Measurements from ENCODE around the gene SMIM10L2A.
"Not testable (repeated sequence)": the region's sequence is repeated elsewhere in the genome, so short reads cannot be mapped to it uniquely, and the experiment has no call there.

Gene SMIM10L2A

DNA sequence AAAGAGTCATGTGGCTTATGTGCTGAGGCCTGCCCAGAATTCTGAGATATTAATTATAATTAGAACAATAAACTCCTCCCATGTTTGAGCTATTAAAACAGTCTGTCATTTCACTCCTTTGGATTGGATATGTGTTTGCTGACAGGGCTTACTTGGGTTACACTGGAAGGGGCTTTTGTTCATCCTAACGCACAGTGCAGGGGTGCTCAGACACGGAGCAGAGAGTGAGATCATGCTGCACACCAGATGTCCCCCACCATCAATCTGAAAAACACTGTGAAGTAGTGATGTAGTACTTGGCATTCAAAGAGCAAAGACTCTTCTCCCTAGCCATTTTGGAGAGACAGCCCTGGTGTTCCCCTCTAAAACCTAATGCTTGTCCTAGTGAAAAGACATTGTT lies 24.1 kb upstream of the SMIM10L2A start:
- no peak for DNase-seq (ENCODE audit: low read depth in 1 of 2, low spot score in 1 of 2)
- in situ Hi-C loops (cut with HindIII; ENCODE audit: low pct_unique_long_range_greater_than_20kb, low sequenced_read_pairs), result no loop called here
- no peak for TF ChIP-seq JUND (IDR thresholded peaks at IDR 0.05; ENCODE audit: low read depth)

DNA sequence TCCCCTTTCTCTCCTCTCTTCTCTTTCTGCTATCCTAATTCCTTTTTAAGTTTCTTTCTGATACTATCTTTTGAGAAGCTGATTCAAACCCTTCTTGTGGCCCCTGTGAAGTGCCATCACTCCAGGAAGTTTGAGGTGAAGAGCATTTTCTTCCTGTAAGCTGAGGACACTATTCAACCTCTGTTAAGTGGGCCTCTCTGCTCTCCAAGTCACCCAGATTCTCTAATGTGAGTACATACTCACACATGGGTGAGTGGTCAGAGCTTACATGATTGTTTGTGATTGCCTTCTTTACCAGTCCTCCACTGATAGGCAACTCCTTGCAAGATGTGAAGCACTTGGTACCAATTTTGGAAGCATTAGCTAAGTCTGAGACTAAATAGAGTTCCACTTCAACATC lies 18.4 kb upstream of the SMIM10L2A start:
- in situ Hi-C loops (cut with HindIII; ENCODE audit: low pct_unique_long_range_greater_than_20kb, low sequenced_read_pairs), result no loop called here
- DNase-seq (ENCODE audit: low read depth in 1 of 2, low spot score in 1 of 2), result no peak
- no peak for TF ChIP-seq JUND (IDR thresholded peaks at IDR 0.05; ENCODE audit: low read depth)

DNA sequence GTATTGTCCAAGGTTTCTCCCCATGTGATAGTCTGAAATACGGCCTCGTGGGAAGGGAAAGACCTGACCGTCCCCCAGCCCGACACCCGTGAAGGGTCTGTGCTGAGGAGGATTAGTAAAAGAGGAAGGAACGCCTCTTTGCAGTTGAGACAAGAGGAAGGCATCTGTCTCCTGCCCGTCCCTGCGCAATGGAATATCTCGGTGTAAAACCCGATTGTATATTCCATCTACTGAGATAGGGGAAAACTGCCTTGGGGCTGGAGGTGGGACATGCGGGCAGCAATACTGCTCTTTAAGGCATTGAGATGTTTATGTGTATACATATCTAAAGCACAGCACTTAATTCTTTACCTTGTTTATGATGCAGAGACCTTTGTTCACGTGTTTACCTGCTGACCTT lies 15.3 kb upstream of the SMIM10L2A start:
- in situ Hi-C loops (cut with HindIII; ENCODE audit: low pct_unique_long_range_greater_than_20kb, low sequenced_read_pairs); DNase-seq (ENCODE audit: low read depth in 1 of 2, low spot score in 1 of 2): not testable (repeated sequence)

DNA sequence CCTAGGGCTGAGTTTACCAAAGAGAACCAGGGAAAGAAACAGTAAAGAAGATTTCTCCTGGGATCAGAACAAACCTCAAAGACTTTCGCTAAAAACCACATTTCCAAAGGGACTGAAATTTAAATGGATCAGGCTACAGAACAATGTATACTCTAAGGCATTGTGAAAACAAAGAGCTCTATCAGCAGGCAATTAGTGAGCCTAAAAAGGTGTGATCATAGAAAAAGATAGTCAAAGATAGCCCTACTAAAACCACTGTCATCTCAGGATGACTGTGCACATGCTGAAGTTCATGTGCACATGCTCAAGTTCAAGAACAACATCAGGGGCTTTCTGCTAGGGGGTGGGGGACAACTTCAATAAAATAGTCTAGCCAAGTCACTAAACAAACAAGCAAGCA lies 12.9 kb upstream of the SMIM10L2A start:
- in situ Hi-C loops (cut with HindIII; ENCODE audit: low pct_unique_long_range_greater_than_20kb, low sequenced_read_pairs), result no loop called here
- no peak for TF ChIP-seq JUND (IDR thresholded peaks at IDR 0.05; ENCODE audit: low read depth)
- DNase-seq (ENCODE audit: low read depth in 1 of 2, low spot score in 1 of 2), result no peak

DNA sequence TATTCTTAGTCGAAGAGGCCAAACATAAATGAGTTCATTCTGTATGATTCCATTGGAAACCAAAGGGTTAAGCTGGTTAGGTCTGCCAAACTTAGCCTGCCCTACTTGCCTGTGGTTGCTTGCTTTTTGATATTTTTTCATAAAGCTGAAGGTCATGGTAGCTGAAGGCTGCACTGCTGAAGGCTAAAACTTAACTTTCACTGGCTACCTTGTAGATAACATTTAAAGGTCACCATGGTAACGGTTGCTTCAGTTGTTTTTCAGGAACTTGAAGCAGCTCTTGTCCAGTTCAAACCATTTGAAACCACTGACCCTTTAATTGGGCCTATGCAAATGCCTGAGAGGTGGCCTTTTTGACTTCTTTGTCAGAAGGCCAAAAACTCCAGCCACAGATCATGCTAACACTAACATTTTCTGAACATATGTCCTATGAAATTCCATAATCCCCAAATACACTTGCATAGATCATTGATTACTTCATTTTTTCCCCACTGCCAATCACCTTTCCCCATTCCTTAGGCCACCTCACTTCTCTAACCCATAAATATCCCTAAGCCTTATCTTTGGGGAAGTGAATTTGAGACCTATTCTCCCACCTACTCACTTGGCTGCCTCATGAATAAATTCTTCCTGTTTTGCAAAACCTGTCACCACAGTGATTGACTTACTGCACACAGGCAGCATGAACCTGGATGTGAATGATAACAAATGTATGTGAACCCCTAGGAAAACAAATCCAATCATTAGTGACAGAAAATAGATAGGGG lies 10.7 kb upstream of the SMIM10L2A start:
- in situ Hi-C loops (cut with HindIII; ENCODE audit: low pct_unique_long_range_greater_than_20kb, low sequenced_read_pairs), result no loop called here
- TF ChIP-seq JUND (IDR thresholded peaks at IDR 0.05; ENCODE audit: low read depth), result no peak
- no peak for DNase-seq (ENCODE audit: low read depth in 1 of 2, low spot score in 1 of 2)

DNA sequence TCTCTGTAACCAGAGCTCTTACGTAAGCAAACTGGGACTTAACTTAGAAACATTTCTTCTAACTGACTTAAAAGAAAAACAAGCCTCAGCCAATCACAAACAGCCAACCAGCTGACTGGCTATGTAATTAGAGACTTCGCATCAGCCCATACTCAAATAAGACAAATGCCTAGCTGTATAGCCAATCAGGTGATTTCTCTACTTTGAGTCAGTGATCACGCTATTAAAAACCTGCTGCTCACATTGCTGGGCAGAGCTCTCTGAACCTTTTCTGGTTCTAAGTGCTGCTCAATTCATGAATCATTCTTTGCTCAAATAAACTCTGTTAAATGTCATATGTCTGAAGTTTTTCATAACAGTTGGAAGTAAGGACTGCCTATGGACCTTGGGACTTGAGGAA lies 9.9 kb upstream of the SMIM10L2A start:
- in situ Hi-C loops (cut with HindIII; ENCODE audit: low pct_unique_long_range_greater_than_20kb, low sequenced_read_pairs), result no loop called here
- peak in 1 of 2 experiments; percentile 26 for DNase-seq (ENCODE audit: low read depth in 1 of 2, low spot score in 1 of 2)
- TF ChIP-seq JUND (IDR thresholded peaks at IDR 0.05; ENCODE audit: low read depth), result no peak

DNA sequence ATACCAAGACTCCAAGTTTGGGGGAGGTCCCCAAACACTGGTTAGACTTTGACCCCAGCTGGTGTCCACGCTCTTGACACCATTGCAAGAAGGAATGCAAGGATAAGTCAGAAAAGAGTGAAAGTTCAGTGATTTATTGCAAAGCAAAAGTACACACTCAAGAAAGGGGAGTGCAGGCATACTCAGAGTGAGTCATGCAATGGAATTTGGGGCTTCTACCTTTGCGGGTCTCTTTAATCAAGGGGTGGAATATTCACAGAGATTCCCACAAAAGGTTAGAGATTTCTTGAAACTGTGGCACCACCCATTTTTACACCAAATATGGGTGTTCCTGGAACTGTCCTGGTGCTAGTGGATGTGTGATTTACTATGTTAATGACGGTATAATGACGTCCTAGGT lies 5.2 kb upstream of the SMIM10L2A start:
- no peak for TF ChIP-seq JUND (IDR thresholded peaks at IDR 0.05; ENCODE audit: low read depth)
- in situ Hi-C loops (cut with HindIII; ENCODE audit: low pct_unique_long_range_greater_than_20kb, low sequenced_read_pairs), result no loop called here
- DNase-seq (ENCODE audit: low read depth in 1 of 2, low spot score in 1 of 2), result no peak

DNA sequence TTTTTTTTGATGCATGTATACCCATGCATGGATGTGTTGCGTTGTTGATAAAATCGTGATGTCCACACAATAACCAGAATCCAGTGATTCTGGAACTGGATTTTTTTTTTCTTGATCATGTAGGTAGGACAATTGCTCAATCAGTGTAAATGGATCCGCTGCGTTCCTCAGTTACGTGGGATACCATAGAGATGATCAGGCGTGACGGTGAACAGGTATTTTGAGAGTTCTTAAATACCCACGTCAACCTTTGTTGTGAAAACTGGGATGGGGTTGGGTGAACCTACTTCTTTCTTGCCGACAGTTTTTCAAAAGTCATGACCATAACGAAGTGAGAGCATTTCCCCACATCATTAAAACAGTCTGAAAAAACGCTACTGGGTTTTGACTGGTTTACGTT lies 913 bp upstream of the SMIM10L2A start:
- no peak for TF ChIP-seq JUND (IDR thresholded peaks at IDR 0.05; ENCODE audit: low read depth)
- in situ Hi-C loops (cut with HindIII; ENCODE audit: low pct_unique_long_range_greater_than_20kb, low sequenced_read_pairs), result no loop called here
- DNase-seq (ENCODE audit: low read depth in 1 of 2, low spot score in 1 of 2), result no peak

DNA sequence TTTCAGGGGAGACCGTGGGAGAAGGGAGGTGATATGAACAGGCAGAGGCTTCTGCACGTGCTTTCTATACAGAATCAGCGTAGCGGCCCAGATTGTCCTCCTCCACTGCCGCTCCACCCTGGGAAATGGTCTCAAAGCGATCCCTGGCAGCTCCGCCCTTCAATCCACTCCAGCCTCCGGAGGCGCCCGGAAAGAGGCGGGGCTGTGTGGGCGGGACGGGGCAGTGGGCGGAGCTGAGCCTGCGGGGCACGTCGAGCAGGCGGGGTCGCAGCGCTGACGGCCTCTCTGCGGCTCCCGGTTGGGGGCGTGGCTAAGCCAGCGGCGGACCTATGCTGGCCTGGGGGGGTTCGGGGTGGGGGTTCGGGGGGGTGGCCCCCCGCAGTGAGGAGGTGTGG lies 210 bp upstream of the SMIM10L2A start:
- DNase-seq (ENCODE audit: low read depth in 1 of 2, low spot score in 1 of 2), result peak; percentile 12 to 73
- in situ Hi-C loops (cut with HindIII; ENCODE audit: low pct_unique_long_range_greater_than_20kb, low sequenced_read_pairs), result no loop called here
- no peak for TF ChIP-seq JUND (IDR thresholded peaks at IDR 0.05; ENCODE audit: low read depth)

DNA sequence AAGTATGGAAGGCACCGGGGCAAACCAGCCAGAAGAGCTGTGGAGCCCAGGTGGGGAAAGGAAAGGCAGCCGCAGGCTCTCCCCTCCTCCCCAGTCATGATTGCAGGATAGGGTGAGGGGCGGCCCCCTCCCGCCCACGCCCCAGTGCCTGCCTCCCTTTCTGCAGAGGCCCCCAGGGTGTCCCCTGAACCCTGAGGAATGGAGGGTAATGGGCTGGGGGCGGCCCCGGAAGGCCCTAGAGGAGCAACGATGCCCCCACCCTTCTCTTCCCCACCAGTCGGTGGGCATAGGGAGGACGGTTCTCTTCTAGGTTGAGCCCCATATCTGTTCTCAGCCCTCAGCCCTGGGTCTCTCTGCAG lies 1.0 kb downstream of the SMIM10L2A start:
- DNase-seq (ENCODE audit: low read depth in 1 of 2, low spot score in 1 of 2); in situ Hi-C loops (cut with HindIII; ENCODE audit: low pct_unique_long_range_greater_than_20kb, low sequenced_read_pairs): not testable (repeated sequence)

DNA sequence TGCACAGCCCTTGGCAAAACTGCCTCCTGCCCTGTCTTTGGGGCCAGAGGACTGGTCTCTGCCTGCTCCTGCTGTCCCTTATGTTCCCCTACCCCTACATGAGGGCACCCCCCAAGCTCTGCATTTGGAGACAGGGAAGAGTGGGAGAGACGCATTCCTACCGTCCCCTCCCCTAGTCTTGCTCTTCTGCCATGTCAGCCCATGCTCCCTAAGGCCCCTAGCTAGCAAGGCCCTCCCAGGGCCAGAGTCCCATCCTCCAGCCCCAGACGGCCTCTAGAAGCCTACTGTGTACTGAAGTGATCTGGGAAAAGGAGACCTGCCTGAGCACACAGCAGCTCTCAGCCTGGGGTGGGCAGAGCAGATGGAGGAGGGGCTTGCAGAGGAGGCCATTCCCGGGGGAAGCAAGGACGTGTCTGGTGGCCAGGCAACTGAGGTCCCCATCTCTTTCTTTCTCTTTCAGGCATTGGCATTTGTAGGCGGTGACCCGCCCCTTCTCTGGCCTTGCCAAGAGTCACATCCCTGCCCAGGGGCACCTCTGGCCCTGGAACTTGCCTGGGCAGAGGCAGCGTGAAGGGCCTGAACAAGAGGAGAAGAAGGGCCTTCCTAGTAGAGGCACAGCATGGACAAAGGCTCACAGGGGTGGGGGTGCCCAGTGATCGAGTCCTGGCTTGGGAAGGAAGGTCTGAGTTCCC lies 1.6 kb downstream of the SMIM10L2A start:
- in situ Hi-C loops (cut with HindIII; ENCODE audit: low pct_unique_long_range_greater_than_20kb, low sequenced_read_pairs), result not testable (repeated sequence)
- DNase-seq (ENCODE audit: low read depth in 1 of 2, low spot score in 1 of 2), result peak in 1 of 2 experiments; percentile 35

DNA sequence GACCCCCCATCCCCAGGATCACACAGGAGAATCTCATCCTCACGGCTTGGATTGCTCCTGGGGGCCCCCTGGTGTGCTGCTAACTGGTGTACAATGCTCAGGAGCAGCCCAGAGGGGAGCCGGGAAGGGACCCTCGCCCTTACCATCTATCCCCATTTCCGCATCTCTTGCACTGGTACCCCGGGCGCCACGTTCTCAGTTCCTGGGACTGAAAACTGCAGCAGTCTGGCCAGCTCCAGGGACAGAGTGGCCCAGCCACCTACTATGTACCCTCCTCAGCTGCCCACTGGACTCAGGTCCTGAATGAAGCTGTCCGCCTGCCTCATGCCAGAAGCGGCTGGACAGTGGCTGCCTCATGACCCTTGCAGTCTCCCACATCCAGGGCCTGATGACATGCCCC lies 2.7 kb downstream of the SMIM10L2A start:
- DNase-seq (ENCODE audit: low read depth in 1 of 2, low spot score in 1 of 2), result no peak
- in situ Hi-C loops (cut with HindIII; ENCODE audit: low pct_unique_long_range_greater_than_20kb, low sequenced_read_pairs), result no loop called here

DNA sequence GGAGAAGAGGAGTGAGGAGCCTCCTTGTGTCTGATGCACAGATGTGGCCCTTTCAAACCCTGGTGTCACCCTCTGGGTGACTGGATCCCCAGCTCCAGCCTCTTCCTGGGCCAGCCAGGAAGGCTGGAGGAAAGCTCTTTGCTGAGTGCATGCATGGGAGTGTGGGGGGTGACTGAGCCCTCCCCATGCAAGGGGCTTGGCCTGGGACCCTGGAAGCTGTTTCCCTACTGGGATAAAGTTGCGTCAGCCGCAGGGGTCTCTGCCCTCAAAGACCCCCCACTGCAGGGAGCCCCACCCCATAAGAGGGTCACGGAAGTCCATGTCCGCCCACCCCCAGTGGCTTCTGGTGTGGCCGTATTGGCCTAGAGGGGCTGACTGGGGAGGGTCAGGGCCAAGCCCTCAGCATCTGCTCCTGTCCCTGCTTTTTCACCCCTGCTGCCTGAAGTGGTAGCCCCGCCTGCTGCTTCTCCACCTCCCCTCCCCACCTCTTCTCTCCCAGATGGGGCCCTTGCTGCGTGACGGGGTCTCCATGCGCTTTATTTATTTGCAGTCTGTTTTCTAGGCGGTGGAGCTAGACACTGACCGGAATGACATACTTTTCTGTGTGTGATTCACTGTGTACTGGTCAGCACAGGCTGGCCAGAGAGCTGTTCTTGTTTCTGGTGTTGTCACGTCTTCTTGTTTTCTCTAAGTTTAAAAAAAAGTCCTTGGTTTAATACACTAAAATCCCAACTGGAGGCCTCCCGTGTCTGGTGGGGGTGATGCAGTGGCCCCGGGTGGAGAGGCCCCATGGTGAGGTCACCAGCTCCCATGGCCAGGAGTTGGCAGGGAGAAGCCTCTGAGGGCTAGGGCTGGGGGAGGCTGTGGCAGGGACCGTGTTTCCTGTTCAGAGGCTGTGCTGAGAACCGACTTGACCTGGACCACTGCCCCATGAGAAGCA lies 3.6 kb downstream of the SMIM10L2A start:
- no peak for TF ChIP-seq JUND (IDR thresholded peaks at IDR 0.05; ENCODE audit: low read depth)
- in situ Hi-C loops (cut with HindIII; ENCODE audit: low pct_unique_long_range_greater_than_20kb, low sequenced_read_pairs), result no loop called here
- DNase-seq (ENCODE audit: low read depth in 1 of 2, low spot score in 1 of 2), result no peak

More for the DNA sequence above, 2.7 kb downstream of the SMIM10L2A start:
- no peak for TF ChIP-seq JUND (IDR thresholded peaks at IDR 0.05; ENCODE audit: low read depth)

All from T47D (cell line).